Keratinocyte (primary cell): Measurements from ENCODE around the gene ADIG. TPM values are rescaled to one million over a fixed set of nuclear protein-coding genes. Genes with fewer than 3 reads are reported as not detected.

ENCODE experiments used
- DNase-seq: peaks from one replicate; pipeline ENCODE4 v3.0.0-alpha.2; 2011; ENCODE audit warnings: low read depth, missing footprints, low spot score
- FAIRE-seq: peaks from 2 replicates; lab custom pipeline; 2011; peaks lifted over from hg19 to GRCh38; lab: Jason Lieb, UNC
- H2AFZ ChIP-seq: 2 replicates; pipeline ENCODE4 v1.6.0; 2012; ENCODE audit warnings: low read length, control low read depth, inconsistent platforms; ENCODE audit not compliant: control insufficient read depth
- H3K27ac ChIP-seq: 2 replicates; pipeline ENCODE4 v1.5.1; 2011; ENCODE audit warnings: low read length; ENCODE audit not compliant: control insufficient read depth, insufficient read depth
- H3K27me3 ChIP-seq: 3 replicates; pipeline ENCODE4 v1.6.0; 2011; ENCODE audit warnings: low read length; ENCODE audit not compliant: control insufficient read depth, insufficient read depth; ENCODE audit errors: extremely low read depth
- H3K36me3 ChIP-seq, 2 experiments: 2 replicates in 1 of 2; 3 replicates in 1 of 2; pipeline ENCODE4 v1.5.1; 2011; ENCODE audit warnings: low read length in 2 of 2, mild to moderate bottlenecking in 1 of 2; ENCODE audit not compliant: control insufficient read depth in 2 of 2, insufficient read depth in 2 of 2; ENCODE audit errors: extremely low read depth in 1 of 2
- H3K4me1 ChIP-seq: 3 replicates; pipeline ENCODE4 v1.5.1; 2011; ENCODE audit warnings: low read length; ENCODE audit not compliant: control insufficient read depth, insufficient read depth; ENCODE audit errors: extremely low read depth
- H3K4me2 ChIP-seq: 3 replicates; pipeline ENCODE4 v1.6.0; 2011; ENCODE audit warnings: low read depth, low read length; ENCODE audit not compliant: control insufficient read depth, insufficient read depth; ENCODE audit errors: extremely low read depth
- H3K4me3 ChIP-seq, 3 experiments: fragments of 200-600 bp in 1 of 3; sonication (generic) in 1 of 3; 2 replicates in 2 of 3; 3 replicates in 1 of 3; pipeline ENCODE4 v1.5.1; 2011 to 2016; ENCODE audit warnings: low read length in 3 of 3, mild to moderate bottlenecking in 3 of 3, control low read depth in 2 of 3, inconsistent platforms in 1 of 3, low read depth in 1 of 3, mixed read lengths in 1 of 3, mixed run types in 1 of 3, moderate library complexity in 1 of 3; ENCODE audit not compliant: control insufficient read depth in 2 of 3, insufficient read depth in 2 of 3; ENCODE audit errors: extremely low read depth in 1 of 3
- H3K79me2 ChIP-seq: 2 replicates; pipeline ENCODE4 v1.6.0; 2012; ENCODE audit warnings: low read length; ENCODE audit not compliant: control insufficient read depth, insufficient read depth
- H3K9ac ChIP-seq: 3 replicates; pipeline ENCODE4 v1.6.0; 2011; ENCODE audit warnings: low read length; ENCODE audit not compliant: control insufficient read depth, insufficient read depth; ENCODE audit errors: extremely low read depth
- H3K9me1 ChIP-seq: 3 replicates; pipeline ENCODE4 v1.6.0; 2011; ENCODE audit warnings: low read length; ENCODE audit not compliant: control insufficient read depth, insufficient read depth; ENCODE audit errors: extremely low read depth
- H3K9me3 ChIP-seq: 2 replicates; pipeline ENCODE4 v1.5.1; 2012; ENCODE audit warnings: low read depth, low read length; ENCODE audit not compliant: control insufficient read depth
- H4K20me1 ChIP-seq: 3 replicates; pipeline ENCODE4 v1.6.0; 2011; ENCODE audit warnings: low read length; ENCODE audit not compliant: control insufficient read depth, insufficient read depth; ENCODE audit errors: extremely low read depth
- EZH2 ChIP-seq: IDR thresholded peaks from one replicate; pipeline ENCODE4 v1.6.1; 2012; ENCODE audit warnings: inconsistent platforms, mild to moderate bottlenecking, low read length, moderate library complexity
- dilution Hi-C: fragments of 300-500 bp; cut with MboI; formaldehyde crosslinking; loops from one replicate; pipeline ENCODE4 v1.7.0; 2020; ENCODE audit warnings: low sequenced_read_pairs; ENCODE audit not compliant: extremely low pct_ligation_motif_present
- polyA plus RNA-seq, 5 experiments: library from polyadenylated mRNA; depleted of rRNA in 3 of 5; stranded (reverse) in 3 of 5; stranded (forward) in 1 of 5; unstranded in 1 of 5; fragments of >200 nt; gene quantifications; 1 replicate in 1 of 5; 2 replicates in 3 of 5; 3 replicates in 1 of 5; pipeline versions ENCODE4 v1.2.1 to v1.2.3, GENCODE V29; 2011 to 2012; ENCODE audit warnings: missing spikeins in 2 of 5, low read depth in 1 of 5, low replicate concordance in 1 of 5
- TF ChIP-seq, protein P1 (sequence below), 3 experiments: IDR thresholded peaks in 1 of 3; conservative IDR thresholded peaks in 1 of 3; optimal IDR thresholded peaks in 1 of 3; 2 replicates in 2 of 3; 3 replicates in 1 of 3; pipeline versions ENCODE3 to v1.5.1; 2011; ENCODE audit warnings: low read length in 3 of 3, mild to moderate bottlenecking in 3 of 3, moderate library complexity in 2 of 3, control low read depth in 1 of 3, inconsistent platforms in 1 of 3; ENCODE audit not compliant: insufficient read depth in 2 of 3; ENCODE audit errors: extremely low read depth in 1 of 3

ADIG gene
- polyA plus RNA-seq, 1 donor (not counting 4 experiments of a cell fraction or from before 2014, with no cell fraction given): not detected

DNA sequence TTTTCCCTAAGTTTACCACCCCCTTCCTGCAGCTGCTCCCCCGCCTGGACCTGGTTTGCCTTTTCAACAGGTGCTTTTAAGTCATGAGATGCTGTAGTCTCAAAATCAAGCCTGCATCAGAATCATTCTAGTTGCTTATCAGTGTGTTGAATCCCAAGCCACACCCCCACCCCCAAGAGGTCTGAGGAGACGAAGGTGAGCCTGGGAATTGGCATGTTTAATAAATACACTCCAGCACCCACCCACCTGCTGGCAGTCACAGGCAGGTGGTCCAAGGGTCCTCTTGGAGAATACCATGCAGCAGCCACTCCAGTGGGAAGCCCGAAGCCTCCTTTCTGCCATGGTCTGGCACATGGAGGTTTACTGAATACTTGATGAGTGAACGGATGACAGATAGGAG lies 1.1 kb upstream of the ADIG start:
- no peak overlapping the region for H3K4me3 ChIP-seq
- dilution Hi-C loops: no loop called here
- no peak for TF ChIP-seq EZH2
- TF ChIP-seq, protein P1, sequence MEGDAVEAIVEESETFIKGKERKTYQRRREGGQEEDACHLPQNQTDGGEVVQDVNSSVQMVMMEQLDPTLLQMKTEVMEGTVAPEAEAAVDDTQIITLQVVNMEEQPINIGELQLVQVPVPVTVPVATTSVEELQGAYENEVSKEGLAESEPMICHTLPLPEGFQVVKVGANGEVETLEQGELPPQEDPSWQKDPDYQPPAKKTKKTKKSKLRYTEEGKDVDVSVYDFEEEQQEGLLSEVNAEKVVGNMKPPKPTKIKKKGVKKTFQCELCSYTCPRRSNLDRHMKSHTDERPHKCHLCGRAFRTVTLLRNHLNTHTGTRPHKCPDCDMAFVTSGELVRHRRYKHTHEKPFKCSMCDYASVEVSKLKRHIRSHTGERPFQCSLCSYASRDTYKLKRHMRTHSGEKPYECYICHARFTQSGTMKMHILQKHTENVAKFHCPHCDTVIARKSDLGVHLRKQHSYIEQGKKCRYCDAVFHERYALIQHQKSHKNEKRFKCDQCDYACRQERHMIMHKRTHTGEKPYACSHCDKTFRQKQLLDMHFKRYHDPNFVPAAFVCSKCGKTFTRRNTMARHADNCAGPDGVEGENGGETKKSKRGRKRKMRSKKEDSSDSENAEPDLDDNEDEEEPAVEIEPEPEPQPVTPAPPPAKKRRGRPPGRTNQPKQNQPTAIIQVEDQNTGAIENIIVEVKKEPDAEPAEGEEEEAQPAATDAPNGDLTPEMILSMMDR (optimal IDR thresholded peaks at IDR 0.05 in 1 of 3, IDR thresholded peaks at IDR 0.05 in 1 of 3, conservative IDR thresholded peaks at IDR 0.05 in 1 of 3; ENCODE audit: extremely low read depth in 1 of 3, insufficient read depth in 2 of 3, low read length in 3 of 3): no peak
- no peaks in the 10 kb centered on the region for H3K27me3 ChIP-seq
- no peaks in the 10 kb centered on the region for H3K9me1 ChIP-seq
- peaks cover 4 to 5% of the 10 kb centered on the region in 2 experiments for H3K36me3 ChIP-seq
- H3K4me1 ChIP-seq: no peaks in the 10 kb centered on the region
- FAIRE-seq (no peak), DNase-seq (no peak)
- no peak overlapping the region for H2AFZ ChIP-seq
- H3K27ac ChIP-seq: no peak overlapping the region
- no peak overlapping the region for H3K9ac ChIP-seq
- no peaks in the 10 kb centered on the region for H3K79me2 ChIP-seq
- no peaks in the 10 kb centered on the region for H4K20me1 ChIP-seq
- no peaks in the 10 kb centered on the region for H3K9me3 ChIP-seq
- H3K4me2 ChIP-seq: no peak overlapping the region

DNA sequence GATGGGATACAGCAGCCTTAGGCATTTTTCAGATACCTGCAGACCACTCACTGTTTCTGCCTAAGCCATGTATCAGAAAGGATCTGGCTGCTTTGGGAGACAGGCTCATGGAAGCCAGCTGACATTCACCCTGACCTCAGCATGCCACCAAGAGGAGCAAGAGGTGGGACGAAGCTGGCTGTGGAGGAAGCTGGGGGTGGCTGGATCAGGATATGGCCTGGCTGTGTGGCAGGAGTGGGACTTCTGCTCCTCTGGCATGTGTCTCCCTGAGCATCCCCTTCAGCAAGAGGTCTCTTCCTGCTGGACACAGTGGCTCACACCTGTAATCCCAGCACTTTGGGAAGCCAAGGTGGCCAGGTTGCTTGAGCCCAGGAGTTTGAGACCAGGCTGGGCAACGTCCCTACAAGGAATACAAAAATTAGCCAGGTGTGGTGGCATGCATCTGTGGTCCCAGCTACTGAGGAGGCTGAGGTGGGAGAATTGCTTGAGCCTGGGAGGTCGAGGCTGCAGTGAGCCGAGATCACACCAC lies 897 bp downstream of the ADIG start:
- FAIRE-seq: no peak
- no peak for TF ChIP-seq EZH2
- TF ChIP-seq, protein P1 (optimal IDR thresholded peaks at IDR 0.05 in 1 of 3, IDR thresholded peaks at IDR 0.05 in 1 of 3, conservative IDR thresholded peaks at IDR 0.05 in 1 of 3; ENCODE audit: extremely low read depth in 1 of 3, insufficient read depth in 2 of 3, low read length in 3 of 3): no peak
- no peak overlapping the region for H3K4me2 ChIP-seq
- H3K4me3 ChIP-seq: no peak overlapping the region
- H3K9ac ChIP-seq: no peak overlapping the region
- H3K9me1 ChIP-seq: no peaks in the 10 kb centered on the region
- no peaks in the 10 kb centered on the region for H4K20me1 ChIP-seq
- DNase-seq: no peak
- no peaks in the 10 kb centered on the region for H3K79me2 ChIP-seq
- H3K9me3 ChIP-seq: no peaks in the 10 kb centered on the region
- no peaks in the 10 kb centered on the region for H3K4me1 ChIP-seq
- dilution Hi-C loops: no loop called here
- no peaks in the 10 kb centered on the region for H3K27me3 ChIP-seq
- H3K27ac ChIP-seq: no peak overlapping the region
- peaks cover 1 to 3% of the 10 kb centered on the region in 2 experiments for H3K36me3 ChIP-seq
- H2AFZ ChIP-seq: no peak overlapping the region
